Suppressor macrophage (primary cell): ENCODE data around the gene GLI1.

ENCODE experiments used
- DNase-seq, 4 experiments: peaks; one replicate each; pipeline ENCODE4 v3.0.0-alpha.2; 2020 to 2022

GLI1 gene

DNA sequence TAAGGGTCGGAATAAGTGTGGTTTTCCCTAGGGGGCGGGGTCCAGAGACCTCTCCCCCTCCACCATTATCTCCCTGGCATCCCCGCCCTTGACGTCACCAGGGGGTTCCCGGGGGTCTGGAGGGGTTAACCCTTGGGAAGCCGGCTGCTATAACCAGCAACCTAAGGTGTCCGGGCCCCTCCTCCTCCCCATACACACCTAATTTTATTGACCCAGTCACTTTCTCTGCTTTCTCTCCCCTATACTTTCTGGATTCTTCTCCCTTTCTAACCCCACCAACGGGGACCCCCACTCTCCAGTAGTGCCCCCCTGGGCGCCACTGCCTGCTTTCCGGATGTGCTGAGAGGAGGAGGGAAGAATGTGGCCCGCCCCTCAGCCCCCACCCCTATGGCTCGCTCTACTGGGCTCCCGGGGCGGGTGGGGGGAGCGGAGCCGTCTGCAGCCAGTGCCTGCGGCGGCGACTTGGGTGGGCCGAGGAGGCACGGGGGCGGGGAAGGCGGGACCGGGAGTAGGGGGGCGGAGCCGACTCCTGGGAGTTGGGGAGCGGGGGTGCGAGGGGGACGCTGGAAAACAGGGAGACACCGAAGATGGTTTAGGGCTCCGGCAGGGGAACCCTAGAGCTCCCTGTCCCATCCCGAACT is 1.8 kb downstream of the GLI1 start:
- DNase-seq: peak in 2 of 4 experiments; percentile 34 to 40

DNA sequence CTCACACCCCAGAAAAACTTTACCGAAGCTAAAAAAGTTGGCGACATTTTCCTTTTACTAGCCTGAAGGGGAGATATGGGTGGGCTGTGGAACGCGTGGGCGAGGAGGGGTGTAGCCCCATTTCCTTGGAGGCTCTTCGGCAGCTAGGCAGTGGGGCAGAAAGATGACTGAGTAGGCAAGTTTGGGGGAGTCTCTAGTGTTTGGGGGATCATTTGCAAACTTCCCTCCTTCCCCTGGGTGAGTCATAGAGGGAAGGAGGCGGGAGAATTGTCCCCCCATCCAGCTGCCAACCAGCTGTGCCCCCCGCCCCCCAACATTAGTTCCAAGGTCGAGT is 2.3 kb downstream of the GLI1 start:
- no peak for DNase-seq

DNA sequence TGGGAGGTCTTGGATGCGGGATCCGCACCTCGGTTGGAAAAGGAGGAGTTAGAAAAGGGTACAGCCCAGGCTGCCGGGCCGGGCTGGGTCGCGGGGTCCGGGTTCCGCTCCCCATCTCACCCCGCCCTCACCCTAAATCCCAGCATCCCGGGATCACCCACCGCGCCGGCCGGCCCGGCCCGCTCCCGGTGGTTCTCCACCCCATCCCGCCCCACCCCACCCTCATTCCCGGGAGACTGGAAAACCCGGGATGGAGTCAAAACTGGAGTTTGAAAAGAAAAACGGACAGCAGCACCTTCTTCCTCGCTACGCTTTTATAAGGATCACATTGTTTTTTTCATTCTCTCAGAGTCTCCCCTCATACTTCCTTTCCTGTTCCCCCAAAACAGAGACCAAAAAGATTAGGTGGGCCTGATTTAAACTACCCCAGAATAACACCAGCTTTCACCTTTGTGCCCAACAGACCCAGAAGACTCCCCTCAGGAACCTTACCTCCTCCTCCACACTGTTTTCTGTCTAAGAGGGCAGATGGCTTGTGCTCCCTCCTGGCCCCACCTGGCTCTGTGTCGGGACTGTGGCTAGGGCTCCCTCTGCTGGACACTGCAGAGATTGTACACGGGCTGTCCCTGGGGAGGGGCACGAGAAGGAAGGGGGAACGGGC is 2.8 kb downstream of the GLI1 start:
- peak; percentile 83 to 90 (median 86) for DNase-seq

DNA sequence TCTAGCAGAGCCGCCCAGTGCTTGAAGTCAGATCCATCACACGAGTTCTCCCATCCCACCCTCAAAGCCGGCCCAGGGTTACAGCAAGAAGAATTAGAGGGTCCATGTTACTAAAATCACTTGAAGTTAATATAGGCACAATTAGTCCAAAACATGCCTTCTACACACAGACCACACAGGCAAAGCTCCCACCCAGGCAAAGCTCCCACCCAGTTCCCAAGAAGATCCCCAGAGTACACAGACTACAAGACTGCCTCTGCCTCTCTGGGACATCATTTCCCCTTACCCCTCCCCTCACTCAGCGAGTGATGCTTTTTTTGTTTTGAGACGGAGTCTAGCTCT is 3.3 kb downstream of the GLI1 start:
- DNase-seq: no peak

DNA sequence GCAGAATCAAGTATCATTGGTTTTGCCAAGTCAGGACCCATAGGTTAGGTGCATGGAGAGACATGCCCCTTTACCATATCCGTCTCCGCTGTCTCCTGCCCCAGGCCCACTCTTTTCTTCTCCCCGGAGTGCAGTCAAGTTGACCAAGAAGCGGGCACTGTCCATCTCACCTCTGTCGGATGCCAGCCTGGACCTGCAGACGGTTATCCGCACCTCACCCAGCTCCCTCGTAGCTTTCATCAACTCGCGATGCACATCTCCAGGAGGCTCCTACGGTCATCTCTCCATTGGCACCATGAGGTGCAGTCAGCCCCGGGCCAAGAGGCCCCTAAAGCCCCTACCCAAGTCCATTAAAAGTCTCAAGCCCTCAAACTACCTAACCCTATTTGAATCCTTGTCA is 5.0 kb downstream of the GLI1 start:
- DNase-seq: no peak

DNA sequence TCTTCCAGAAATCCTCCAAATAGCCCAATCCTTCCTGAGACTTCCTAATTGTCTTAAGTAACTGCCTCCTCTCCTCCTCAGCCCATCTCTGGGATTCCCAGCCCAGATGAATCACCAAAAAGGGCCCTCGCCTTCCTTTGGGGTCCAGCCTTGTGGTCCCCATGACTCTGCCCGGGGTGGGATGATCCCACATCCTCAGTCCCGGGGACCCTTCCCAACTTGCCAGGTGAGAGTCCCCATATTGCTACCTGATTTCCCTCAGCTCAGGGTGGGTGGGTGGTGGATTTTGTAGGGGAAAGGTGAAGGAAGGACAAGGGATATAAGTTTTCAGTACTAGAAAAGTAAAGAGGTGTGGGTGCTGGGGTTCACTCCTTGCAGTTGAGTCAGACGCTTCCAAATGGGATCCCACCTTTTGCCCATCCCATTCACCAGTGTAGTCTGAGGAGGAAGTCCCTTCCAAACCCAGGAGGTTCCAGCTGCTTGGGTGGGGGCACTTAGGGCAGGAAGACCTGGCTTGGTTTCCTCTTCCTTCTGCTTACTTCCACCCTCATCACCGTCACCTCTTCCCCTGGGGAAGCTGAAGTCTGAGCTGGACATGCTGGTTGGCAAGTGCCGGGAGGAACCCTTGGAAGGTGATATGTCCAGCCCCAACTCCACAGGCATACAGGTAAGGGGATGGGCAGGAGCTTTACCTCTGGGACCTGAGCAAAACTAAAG is 5.6 kb downstream of the GLI1 start:
- DNase-seq: no peak

DNA sequence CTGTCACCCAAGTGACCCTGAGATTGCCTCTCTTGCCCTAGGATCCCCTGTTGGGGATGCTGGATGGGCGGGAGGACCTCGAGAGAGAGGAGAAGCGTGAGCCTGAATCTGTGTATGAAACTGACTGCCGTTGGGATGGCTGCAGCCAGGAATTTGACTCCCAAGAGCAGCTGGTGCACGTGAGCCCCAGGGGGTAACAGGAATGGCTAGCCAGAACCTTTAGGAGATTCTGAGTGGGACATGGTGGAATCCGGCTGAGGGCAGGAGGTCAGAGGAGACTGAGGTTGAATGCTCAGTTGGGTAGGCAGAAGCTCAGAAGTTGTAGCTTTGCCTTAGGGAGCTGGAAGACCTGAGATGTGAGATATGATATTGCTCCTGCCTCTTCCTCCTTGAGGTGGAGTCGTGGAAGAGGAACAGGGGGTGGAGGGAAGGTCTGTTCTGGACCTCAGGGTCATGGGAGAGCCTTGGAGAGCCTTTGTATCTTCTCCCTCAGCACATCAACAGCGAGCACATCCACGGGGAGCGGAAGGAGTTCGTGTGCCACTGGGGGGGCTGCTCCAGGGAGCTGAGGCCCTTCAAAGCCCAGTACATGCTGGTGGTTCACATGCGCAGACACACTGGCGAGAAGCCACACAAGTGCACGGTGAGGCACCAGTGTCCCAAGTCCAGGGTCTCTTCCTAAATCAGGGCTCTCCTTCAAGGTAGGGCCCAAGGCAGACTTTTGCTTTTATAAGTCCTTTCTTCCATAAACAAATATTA is 6.3 kb downstream of the GLI1 start:
- DNase-seq: no peak

DNA sequence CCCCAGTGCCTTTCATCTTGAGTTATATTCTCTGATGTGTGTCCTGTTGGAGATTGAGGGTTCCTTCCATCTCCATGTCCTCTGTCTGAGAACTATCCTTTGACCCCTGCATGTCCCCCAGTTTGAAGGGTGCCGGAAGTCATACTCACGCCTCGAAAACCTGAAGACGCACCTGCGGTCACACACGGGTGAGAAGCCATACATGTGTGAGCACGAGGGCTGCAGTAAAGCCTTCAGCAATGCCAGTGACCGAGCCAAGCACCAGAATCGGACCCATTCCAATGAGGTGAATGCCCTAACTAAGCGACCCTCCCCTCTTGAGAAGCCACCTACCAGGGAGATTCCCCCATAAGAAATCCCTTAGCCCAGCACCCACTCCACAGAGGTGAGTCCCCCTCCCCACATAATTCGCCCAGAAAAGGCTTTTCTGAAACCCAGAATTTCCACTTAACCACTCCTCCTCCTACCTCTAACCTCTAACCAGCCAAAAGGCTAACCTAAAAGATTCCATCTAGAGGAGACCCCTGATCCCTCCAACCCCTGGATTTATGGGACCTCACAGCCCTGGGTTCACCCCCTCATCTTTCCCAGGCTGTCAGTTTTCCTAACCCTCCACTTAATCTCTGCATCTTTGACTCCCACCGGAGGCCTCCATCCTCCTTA is 7.8 kb downstream of the GLI1 start:
- DNase-seq: no peak

DNA sequence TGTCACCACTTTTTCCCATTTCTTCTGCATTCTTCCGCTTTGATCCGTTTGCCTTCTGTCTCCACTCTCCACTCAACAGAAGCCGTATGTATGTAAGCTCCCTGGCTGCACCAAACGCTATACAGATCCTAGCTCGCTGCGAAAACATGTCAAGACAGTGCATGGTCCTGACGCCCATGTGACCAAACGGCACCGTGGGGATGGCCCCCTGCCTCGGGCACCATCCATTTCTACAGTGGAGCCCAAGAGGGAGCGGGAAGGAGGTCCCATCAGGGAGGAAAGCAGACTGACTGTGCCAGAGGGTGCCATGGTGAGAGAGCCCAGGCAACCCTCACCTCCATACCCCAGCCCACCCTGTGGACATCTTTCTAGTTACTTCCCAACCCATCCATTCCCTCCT is 8.3 kb downstream of the GLI1 start:
- DNase-seq: no peak

DNA sequence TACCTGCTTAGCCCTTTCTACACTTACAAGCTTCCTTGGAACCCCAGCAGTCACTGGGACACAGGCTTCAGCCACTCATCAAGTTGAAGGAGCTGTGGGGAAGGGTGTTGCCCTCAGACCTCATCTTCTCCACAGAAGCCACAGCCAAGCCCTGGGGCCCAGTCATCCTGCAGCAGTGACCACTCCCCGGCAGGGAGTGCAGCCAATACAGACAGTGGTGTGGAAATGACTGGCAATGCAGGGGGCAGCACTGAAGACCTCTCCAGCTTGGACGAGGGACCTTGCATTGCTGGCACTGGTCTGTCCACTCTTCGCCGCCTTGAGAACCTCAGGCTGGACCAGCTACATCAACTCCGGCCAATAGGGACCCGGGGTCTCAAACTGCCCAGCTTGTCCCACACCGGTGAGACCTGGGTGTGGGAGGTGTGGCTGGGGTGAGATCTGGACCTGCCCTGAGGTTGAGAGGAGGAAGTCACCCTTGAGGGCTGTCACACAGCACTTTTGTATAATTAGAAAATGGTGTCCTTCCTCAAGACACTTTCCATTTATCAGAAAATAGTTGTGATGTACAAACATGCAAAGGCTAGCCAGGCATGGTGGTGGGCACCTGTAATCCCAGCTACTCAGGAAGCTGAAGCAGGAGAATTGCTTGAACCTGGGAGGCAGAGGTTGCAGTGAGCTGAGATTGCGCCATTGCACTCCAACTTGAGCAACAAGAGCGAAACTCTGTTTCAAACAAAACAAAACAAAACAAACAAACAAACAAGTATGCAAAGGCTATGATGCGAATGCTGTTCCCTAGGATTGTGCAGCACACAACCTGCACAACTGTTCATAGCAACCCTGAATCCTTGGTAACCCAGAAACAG is 9.9 kb downstream of the GLI1 start:
- no peak for DNase-seq

DNA sequence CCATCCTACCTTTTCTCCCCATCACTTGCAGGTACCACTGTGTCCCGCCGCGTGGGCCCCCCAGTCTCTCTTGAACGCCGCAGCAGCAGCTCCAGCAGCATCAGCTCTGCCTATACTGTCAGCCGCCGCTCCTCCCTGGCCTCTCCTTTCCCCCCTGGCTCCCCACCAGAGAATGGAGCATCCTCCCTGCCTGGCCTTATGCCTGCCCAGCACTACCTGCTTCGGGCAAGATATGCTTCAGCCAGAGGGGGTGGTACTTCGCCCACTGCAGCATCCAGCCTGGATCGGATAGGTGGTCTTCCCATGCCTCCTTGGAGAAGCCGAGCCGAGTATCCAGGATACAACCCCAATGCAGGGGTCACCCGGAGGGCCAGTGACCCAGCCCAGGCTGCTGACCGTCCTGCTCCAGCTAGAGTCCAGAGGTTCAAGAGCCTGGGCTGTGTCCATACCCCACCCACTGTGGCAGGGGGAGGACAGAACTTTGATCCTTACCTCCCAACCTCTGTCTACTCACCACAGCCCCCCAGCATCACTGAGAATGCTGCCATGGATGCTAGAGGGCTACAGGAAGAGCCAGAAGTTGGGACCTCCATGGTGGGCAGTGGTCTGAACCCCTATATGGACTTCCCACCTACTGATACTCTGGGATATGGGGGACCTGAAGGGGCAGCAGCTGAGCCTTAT is 10.8 kb downstream of the GLI1 start:
- DNase-seq: no peak

DNA sequence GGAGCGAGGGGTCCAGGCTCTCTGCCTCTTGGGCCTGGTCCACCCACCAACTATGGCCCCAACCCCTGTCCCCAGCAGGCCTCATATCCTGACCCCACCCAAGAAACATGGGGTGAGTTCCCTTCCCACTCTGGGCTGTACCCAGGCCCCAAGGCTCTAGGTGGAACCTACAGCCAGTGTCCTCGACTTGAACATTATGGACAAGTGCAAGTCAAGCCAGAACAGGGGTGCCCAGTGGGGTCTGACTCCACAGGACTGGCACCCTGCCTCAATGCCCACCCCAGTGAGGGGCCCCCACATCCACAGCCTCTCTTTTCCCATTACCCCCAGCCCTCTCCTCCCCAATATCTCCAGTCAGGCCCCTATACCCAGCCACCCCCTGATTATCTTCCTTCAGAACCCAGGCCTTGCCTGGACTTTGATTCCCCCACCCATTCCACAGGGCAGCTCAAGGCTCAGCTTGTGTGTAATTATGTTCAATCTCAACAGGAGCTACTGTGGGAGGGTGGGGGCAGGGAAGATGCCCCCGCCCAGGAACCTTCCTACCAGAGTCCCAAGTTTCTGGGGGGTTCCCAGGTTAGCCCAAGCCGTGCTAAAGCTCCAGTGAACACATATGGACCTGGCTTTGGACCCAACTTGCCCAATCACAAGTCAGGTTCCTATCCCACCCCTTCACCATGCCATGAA is 11.5 kb downstream of the GLI1 start:
- DNase-seq: no peak

DNA sequence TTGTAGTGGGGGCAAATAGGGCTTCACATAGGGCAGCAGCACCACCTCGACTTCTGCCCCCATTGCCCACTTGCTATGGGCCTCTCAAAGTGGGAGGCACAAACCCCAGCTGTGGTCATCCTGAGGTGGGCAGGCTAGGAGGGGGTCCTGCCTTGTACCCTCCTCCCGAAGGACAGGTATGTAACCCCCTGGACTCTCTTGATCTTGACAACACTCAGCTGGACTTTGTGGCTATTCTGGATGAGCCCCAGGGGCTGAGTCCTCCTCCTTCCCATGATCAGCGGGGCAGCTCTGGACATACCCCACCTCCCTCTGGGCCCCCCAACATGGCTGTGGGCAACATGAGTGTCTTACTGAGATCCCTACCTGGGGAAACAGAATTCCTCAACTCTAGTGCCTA is 12.1 kb downstream of the GLI1 start:
- no peak for DNase-seq

DNA sequence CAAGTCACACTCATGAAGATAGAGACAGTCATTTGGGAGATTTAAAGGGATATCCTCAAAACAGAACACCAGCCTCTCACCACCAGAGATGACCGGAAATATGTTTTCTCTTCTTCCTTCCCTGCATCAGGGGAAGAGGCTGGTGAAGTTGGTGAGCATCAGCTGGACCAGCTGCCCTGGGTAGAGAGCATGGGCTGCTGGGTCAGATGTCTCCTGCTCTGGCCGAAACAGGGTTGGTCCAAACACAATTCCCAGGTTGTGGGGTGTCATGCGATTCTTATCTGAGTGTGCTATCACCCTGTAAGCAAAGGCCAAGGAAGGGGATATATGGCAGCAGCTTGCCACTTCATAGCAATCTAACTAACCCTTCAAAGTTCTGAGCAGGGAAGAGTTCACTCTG is 12.8 kb downstream of the GLI1 start:
- no peak for DNase-seq

DNA sequence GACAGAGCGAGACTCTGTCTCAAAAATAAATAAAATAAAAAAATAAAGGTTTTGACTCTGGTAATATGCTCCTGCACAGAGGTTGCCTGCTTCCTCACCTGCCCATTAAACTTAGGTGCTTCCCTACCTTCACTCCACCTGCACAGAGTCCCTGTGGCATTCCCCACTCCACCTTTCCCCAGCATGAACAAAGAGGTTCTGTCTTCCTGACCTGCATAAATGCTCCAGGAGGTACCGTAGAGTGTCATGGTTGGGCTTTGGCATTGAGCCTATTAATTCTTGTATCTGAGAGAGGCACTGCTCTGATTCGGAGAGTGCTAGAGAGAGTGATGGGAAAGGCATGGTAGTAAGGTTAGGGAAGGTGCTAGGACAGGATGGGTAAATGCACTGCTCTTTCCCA is 13.8 kb downstream of the GLI1 start:
- DNase-seq: no peak

DNA sequence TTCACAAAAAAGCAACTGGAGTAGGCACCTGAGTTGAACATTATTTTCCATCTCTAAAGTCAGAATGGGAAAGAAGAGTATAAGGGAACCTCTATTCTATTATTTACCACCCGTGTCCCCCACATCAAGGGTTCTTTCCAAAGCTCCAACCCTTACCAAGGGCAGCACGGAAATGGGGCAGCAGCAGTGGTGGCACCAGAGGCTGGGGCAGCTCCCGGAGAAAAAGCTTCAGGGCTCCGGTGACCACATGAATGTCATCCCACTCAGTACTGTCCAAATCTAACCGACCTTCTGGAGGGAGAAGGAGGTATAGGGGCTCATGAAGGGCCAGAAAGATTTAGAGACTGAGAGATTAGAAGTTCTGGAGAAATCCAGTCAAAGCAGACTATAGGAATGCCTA is 14.3 kb downstream of the GLI1 start:
- no peak for DNase-seq

DNA sequence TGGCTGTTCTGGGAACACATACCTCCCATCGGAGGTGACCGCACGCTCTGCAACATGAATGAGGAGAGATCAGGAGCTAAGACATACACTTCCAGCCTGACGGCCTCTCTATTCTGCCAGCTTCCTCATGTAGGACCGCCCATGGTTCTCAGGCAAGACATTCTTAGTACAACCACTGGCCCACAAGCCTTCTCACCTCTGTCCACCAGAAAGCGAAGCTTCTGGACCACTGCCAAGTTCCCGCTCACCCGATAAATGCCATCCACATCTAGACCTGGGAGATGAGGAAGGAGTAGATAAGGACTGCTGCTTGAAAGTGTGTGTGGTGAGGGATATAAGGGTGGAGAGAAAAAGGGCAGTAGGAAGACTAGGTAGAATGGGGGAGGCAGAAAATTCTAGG is 14.8 kb downstream of the GLI1 start:
- DNase-seq: no peak

DNA sequence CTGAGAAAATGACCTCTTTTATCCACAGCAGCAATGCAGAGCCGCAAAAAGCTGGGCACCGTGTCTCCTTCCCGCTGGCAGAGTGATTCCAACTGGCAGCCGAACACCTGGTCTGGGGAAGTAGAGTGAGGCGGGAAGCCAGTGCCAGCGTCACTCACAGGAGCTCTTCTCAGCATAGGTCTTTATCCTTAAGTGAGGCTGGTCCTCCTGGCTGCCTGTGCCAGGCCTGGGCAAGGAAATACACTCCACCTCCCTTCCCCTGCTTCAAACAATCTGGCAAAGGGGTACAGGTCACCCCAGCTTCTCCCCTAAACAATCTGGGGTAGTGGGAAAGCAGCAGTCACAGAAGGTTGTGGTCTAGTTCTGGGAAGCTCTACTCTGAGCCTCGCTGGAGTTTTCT is 15.3 kb downstream of the GLI1 start:
- DNase-seq: no peak

DNA sequence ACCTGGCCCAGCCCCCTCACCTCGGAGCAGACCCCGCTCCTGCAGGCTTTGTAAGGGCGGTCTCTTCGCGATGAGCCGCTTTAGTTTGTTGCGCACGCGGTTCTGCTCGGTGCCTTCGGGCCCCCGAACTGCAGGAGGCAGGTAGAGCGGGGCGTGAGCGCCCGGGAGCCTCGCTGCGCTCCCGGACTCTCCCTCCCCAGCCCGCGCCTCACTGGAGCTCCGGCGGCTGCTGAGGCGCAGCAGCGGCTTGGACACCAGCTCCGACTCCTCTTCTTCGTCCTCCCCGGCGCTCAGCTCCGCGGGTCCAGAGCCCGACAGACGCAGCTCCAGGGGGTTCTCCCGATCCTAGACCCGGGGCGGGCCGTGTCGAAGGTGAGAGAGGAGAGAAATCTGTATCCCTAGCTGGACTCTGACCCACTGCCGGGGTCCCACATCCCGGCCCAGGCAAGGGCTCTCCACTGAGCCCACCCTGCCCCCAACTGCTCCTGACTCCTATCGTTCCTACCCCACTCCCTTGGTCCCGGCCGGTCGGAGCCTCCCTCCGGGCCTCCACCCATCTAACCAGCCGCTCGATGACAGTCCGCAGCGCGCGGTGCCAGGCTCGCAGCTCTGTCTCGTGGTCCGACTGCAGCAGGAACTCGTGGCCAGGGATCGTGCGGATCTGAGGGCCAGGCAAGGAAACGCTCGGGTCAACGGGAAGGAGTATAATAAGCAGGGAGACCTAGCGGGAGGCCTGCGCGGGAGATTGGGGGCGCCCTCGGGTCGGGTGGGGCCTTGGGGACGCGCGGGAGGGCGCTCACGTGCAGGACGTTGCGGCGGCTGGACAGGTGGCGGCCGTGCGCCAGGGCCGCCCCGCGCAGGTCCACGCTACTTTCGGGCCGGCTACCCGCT is 15.9 kb downstream of the GLI1 start:
- peak in 3 of 4 experiments; percentile 56 to 72 (median 63) for DNase-seq
